ENCODE data around the gene TENM4. TPM values are rescaled to one million over a fixed set of nuclear protein-coding genes. Genes with fewer than 3 reads are reported as not detected.

Gene TENM4
- polyA plus RNA-seq, 1 donor from 2014 or later: 16.8 TPM

DNA sequence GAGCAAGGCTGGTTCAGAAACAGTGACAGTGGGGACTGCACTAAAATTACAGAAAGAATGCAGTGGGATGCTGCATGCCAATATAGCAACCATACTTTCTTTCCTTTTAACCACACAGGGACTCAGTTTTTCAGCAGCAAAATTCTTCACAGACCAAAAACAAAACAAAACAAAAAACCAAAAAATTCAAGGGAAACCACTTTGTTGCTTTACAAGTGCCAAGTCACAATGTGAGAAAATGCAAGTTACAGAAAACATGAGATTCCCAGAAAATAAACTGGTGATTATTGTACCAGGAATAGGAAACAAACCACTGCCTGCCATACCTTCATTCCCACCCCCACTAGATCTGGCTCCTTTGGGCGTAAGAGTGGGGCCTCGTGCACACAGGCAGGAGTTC is 52.6 kb downstream of the TENM4 start:
- H4K20me1 ChIP-seq (ENCODE audit: insufficient read depth): no peaks in the 10 kb centered on the region
- peaks cover 18% of the 10 kb centered on the region for H3K79me2 ChIP-seq (replicated peaks; ENCODE audit: insufficient read depth, low read length)
- no peaks in the 10 kb centered on the region for H3K9me2 ChIP-seq (ENCODE audit: insufficient read depth, low read length)
- H3K27me3 ChIP-seq (ENCODE audit: insufficient read depth, low read depth, low read length): no peaks in the 10 kb centered on the region
- no peak overlapping the region for H3K9ac ChIP-seq (ENCODE audit: low read length)
- no peak overlapping the region for H2AFZ ChIP-seq (ENCODE audit: low read depth, low read length)
- no peaks in the 10 kb centered on the region for H3K9me3 ChIP-seq (ENCODE audit: low read length)
- H3K4me3 ChIP-seq (ENCODE audit: low read length): no peak overlapping the region
- no peak overlapping the region for H3K4me2 ChIP-seq (ENCODE audit: low read length)
- H3K27ac ChIP-seq (ENCODE audit: low read length): no peak overlapping the region
- H3K36me3 ChIP-seq (ENCODE audit: insufficient read depth, low read length): no peaks in the 10 kb centered on the region
- no peaks in the 10 kb centered on the region for H3F3A ChIP-seq (ENCODE audit: insufficient read depth, low read length, poor library complexity, severe bottlenecking)
- TF ChIP-seq EZH2 (IDR thresholded peaks at IDR 0.05; ENCODE audit: borderline replicate concordance, insufficient read depth, low read length, poor library complexity, severe bottlenecking) (no peak), RAD21 (conservative IDR thresholded peaks at IDR 0.05) (no peak), EP300 (conservative IDR thresholded peaks at IDR 0.05; ENCODE audit: poor library complexity, severe bottlenecking) (no peak), TAF1 (IDR thresholded peaks at IDR 0.05; ENCODE audit: low read depth) (no peak), MXI1 (conservative IDR thresholded peaks at IDR 0.05; ENCODE audit: poor library complexity, severe bottlenecking) (no peak), SMC3 (conservative IDR thresholded peaks at IDR 0.05; ENCODE audit: poor library complexity) (no peak), POLR2AphosphoS5 (IDR thresholded peaks at IDR 0.05) (no peak)
- TF ChIP-seq, protein P1, sequence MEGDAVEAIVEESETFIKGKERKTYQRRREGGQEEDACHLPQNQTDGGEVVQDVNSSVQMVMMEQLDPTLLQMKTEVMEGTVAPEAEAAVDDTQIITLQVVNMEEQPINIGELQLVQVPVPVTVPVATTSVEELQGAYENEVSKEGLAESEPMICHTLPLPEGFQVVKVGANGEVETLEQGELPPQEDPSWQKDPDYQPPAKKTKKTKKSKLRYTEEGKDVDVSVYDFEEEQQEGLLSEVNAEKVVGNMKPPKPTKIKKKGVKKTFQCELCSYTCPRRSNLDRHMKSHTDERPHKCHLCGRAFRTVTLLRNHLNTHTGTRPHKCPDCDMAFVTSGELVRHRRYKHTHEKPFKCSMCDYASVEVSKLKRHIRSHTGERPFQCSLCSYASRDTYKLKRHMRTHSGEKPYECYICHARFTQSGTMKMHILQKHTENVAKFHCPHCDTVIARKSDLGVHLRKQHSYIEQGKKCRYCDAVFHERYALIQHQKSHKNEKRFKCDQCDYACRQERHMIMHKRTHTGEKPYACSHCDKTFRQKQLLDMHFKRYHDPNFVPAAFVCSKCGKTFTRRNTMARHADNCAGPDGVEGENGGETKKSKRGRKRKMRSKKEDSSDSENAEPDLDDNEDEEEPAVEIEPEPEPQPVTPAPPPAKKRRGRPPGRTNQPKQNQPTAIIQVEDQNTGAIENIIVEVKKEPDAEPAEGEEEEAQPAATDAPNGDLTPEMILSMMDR (IDR thresholded peaks at IDR 0.05; ENCODE audit: poor library complexity, severe bottlenecking): no peak
- TF ChIP-seq, protein P2, sequence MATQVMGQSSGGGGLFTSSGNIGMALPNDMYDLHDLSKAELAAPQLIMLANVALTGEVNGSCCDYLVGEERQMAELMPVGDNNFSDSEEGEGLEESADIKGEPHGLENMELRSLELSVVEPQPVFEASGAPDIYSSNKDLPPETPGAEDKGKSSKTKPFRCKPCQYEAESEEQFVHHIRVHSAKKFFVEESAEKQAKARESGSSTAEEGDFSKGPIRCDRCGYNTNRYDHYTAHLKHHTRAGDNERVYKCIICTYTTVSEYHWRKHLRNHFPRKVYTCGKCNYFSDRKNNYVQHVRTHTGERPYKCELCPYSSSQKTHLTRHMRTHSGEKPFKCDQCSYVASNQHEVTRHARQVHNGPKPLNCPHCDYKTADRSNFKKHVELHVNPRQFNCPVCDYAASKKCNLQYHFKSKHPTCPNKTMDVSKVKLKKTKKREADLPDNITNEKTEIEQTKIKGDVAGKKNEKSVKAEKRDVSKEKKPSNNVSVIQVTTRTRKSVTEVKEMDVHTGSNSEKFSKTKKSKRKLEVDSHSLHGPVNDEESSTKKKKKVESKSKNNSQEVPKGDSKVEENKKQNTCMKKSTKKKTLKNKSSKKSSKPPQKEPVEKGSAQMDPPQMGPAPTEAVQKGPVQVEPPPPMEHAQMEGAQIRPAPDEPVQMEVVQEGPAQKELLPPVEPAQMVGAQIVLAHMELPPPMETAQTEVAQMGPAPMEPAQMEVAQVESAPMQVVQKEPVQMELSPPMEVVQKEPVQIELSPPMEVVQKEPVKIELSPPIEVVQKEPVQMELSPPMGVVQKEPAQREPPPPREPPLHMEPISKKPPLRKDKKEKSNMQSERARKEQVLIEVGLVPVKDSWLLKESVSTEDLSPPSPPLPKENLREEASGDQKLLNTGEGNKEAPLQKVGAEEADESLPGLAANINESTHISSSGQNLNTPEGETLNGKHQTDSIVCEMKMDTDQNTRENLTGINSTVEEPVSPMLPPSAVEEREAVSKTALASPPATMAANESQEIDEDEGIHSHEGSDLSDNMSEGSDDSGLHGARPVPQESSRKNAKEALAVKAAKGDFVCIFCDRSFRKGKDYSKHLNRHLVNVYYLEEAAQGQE (IDR thresholded peaks at IDR 0.05; ENCODE audit: borderline replicate concordance): no peak

DNA sequence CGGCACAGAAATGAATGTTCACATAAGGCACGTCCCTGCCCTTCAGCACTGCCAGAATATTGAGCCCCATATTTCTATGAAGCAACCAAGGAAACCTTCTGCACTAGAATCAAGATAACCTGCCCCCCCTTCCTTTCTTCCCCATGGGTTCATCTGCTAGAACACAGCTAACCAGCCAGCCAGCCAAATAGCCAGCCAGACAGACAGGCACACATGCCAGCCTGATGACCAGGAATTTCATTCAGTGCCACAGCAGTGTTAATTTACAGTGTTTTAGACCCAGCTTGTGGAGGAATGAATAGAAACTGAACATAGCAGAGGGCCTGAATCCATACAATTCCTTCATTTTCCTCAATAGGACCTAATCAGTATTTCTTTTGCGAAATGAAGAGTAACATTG is 57.0 kb downstream of the TENM4 start:
- Histone ChIP-seq H2AFZ (ENCODE audit: low read depth, low read length) (no peak overlapping the region), H3K27me3 (ENCODE audit: insufficient read depth, low read depth, low read length) (no peaks in the 10 kb centered on the region), H3K27ac (ENCODE audit: low read length) (no peak overlapping the region), H3K9me3 (ENCODE audit: low read length) (no peaks in the 10 kb centered on the region), H3K9ac (ENCODE audit: low read length) (no peak overlapping the region), H3K9me2 (ENCODE audit: insufficient read depth, low read length) (no peaks in the 10 kb centered on the region), H3F3A (ENCODE audit: insufficient read depth, low read length, poor library complexity, severe bottlenecking) (no peaks in the 10 kb centered on the region), H3K4me3 (ENCODE audit: low read length) (no peak overlapping the region), H4K20me1 (ENCODE audit: insufficient read depth) (no peaks in the 10 kb centered on the region), H3K4me2 (ENCODE audit: low read length) (no peak overlapping the region), H3K36me3 (ENCODE audit: insufficient read depth, low read length) (no peaks in the 10 kb centered on the region), H3K79me2 (replicated peaks; ENCODE audit: insufficient read depth, low read length) (peaks cover 19% of the 10 kb centered on the region)
- TF ChIP-seq, protein P2 (IDR thresholded peaks at IDR 0.05; ENCODE audit: borderline replicate concordance): no peak
- TF ChIP-seq TAF1 (IDR thresholded peaks at IDR 0.05; ENCODE audit: low read depth): no peak
- TF ChIP-seq POLR2AphosphoS5 (IDR thresholded peaks at IDR 0.05): no peak
- TF ChIP-seq SMC3 (conservative IDR thresholded peaks at IDR 0.05; ENCODE audit: poor library complexity): no peak
- TF ChIP-seq, protein P1 (IDR thresholded peaks at IDR 0.05; ENCODE audit: poor library complexity, severe bottlenecking): no peak
- TF ChIP-seq MXI1 (conservative IDR thresholded peaks at IDR 0.05; ENCODE audit: poor library complexity, severe bottlenecking): no peak
- no peak for TF ChIP-seq EP300 (conservative IDR thresholded peaks at IDR 0.05; ENCODE audit: poor library complexity, severe bottlenecking)
